ENCODE data around the gene PTDSS2. TPM values are rescaled to one million over a fixed set of nuclear protein-coding genes. Genes with fewer than 3 reads are reported as not detected.

PTDSS2 gene
- total and polyA plus RNA-seq, 2 experiments from 2014 or later, result 22.7 to 145 TPM

GRCh38 chr11:501683-502287 lies 51.7 kb downstream of the PTDSS2 start:
- Mint-ChIP-seq H3K4me1 (peaks cover 13% of the 10 kb centered on the region), H3K4me3 (no peak overlapping the region), H3K27me3 (ENCODE audit: insufficient read depth, low read depth, poor library complexity) (peaks cover 25% of the 10 kb centered on the region), H3K36me3 (ENCODE audit: low read depth) (peaks cover 31% of the 10 kb centered on the region), H3K27ac (no peak overlapping the region), H3K9me3 (peaks cover 12% of the 10 kb centered on the region)
- H3K4me1 ChIP-seq (ENCODE audit: insufficient read depth), result peaks cover 9% of the 10 kb centered on the region; the same call in 1 of the 2 replicates
- no peak for ATAC-seq
- peaks cover 11% of the 10 kb centered on the region; the same call in 1 of the 2 replicates for H3K27me3 ChIP-seq (ENCODE audit: insufficient read depth)
- H3K79me2 ChIP-seq (replicated peaks; ENCODE audit: insufficient read depth), result peaks cover 11% of the 10 kb centered on the region
- H3K4me2 ChIP-seq, result no peak overlapping the region
- no peaks in the 10 kb centered on the region for H3K36me3 ChIP-seq (ENCODE audit: insufficient read depth)
- peaks cover 7% of the 10 kb centered on the region; the same call in 1 of the 2 replicates for H4K20me1 ChIP-seq (replicated peaks; ENCODE audit: insufficient read depth)
- H3K27ac ChIP-seq (ENCODE audit: low read depth), result no peak overlapping the region
- no peak for TF ChIP-seq JUNB (IDR thresholded peaks at IDR 0.05; ENCODE audit: unreplicated experiment)
- TF ChIP-seq REST (IDR thresholded peaks at IDR 0.05; ENCODE audit: unreplicated experiment), result no peak
- no peak for TF ChIP-seq EZH2 (IDR thresholded peaks at IDR 0.05; ENCODE audit: low read depth, unreplicated experiment)
- no peak for TF ChIP-seq STAT1 (IDR thresholded peaks at IDR 0.05; ENCODE audit: unreplicated experiment)
- TF ChIP-seq ZNF114 (CRISPR knock-in tag; IDR thresholded peaks at IDR 0.05), result no peak
- TF ChIP-seq CTCF (conservative IDR thresholded peaks at IDR 0.05; ENCODE audit: low read depth in 2 of 2), result no peak
- no peak for TF ChIP-seq ZNF462 (CRISPR knock-in tag; IDR thresholded peaks at IDR 0.05)
- no peak for TF ChIP-seq POLR2AphosphoS5 (IDR thresholded peaks at IDR 0.05; ENCODE audit: low read depth)
- no peak for TF ChIP-seq EZH2phosphoT487 (IDR thresholded peaks at IDR 0.05; ENCODE audit: unreplicated experiment)
- TF ChIP-seq ETS1 (IDR thresholded peaks at IDR 0.05), result no peak
- TF ChIP-seq ZNF331 (CRISPR knock-in tag; IDR thresholded peaks at IDR 0.05; ENCODE audit: low read depth), result no peak
- no peak for TF ChIP-seq CREB1 (CRISPR knock-in tag; IDR thresholded peaks at IDR 0.05; ENCODE audit: low read depth)
- no peak for TF ChIP-seq NANOG (IDR thresholded peaks at IDR 0.05; ENCODE audit: borderline replicate concordance)
- H3K9me2 ChIP-seq (ENCODE audit: insufficient read depth), result no peaks in the 10 kb centered on the region
- no peak overlapping the region for H2AFZ ChIP-seq
- H3K4me3 ChIP-seq, result no peak overlapping the region
- DNase-seq (ENCODE audit: low spot score), result no peak
- H3F3A ChIP-seq (replicated peaks; ENCODE audit: low read depth), result peaks cover 21% of the 10 kb centered on the region

All from GM23338 (cell line).